Neuronal stem cell (in vitro differentiated cells): Measurements from ENCODE around the gene SP7.
"Not testable (repeated sequence)": the region's sequence is repeated elsewhere in the genome, so short reads cannot be mapped to it uniquely, and the experiment has no call there.

ENCODE experiments used
- DNase-seq: peaks from one replicate; pipeline ENCODE4 v3.0.0-alpha.2; 2013; ENCODE audit warnings: low spot score
- H2AFZ ChIP-seq: one replicate; pipeline ENCODE4 v1.6.1; 2013; ENCODE audit warnings: mild to moderate bottlenecking, low read length, inconsistent platforms
- H2AK5ac ChIP-seq: 2 replicates; pipeline ENCODE4 v1.6.1; 2013; ENCODE audit warnings: low read depth, mild to moderate bottlenecking, inconsistent platforms, low read length, moderate library complexity, mixed read lengths
- H2BK120ac ChIP-seq: 2 replicates; pipeline ENCODE4 v1.6.1; 2013; ENCODE audit warnings: low read depth, mild to moderate bottlenecking, inconsistent platforms, low read length, moderate library complexity, mixed read lengths
- H2BK12ac ChIP-seq: one replicate; pipeline ENCODE4 v1.6.1; 2013; ENCODE audit warnings: low read length, inconsistent platforms
- H2BK15ac ChIP-seq: 2 replicates; pipeline ENCODE4 v1.6.1; 2013; ENCODE audit warnings: mild to moderate bottlenecking, low read length, inconsistent platforms, mixed read lengths
- H2BK5ac ChIP-seq: one replicate; pipeline ENCODE4 v1.6.1; 2013; ENCODE audit warnings: inconsistent platforms, mild to moderate bottlenecking, low read length, moderate library complexity
- H3K14ac ChIP-seq: one replicate; pipeline ENCODE4 v1.6.1; 2013; ENCODE audit warnings: low read length, inconsistent platforms
- H3K18ac ChIP-seq: 2 replicates; pipeline ENCODE4 v1.6.1; 2013; ENCODE audit warnings: low read length, inconsistent platforms
- H3K23ac ChIP-seq: 2 replicates; pipeline ENCODE4 v1.6.1; 2013; ENCODE audit warnings: low read depth, mild to moderate bottlenecking, mixed read lengths, low read length, inconsistent platforms; ENCODE audit not compliant: poor library complexity
- H3K27ac ChIP-seq: replicated peaks from 3 replicates; pipeline ENCODE4 v1.5.1; 2013; ENCODE audit warnings: low read length, inconsistent platforms
- H3K27me3 ChIP-seq, 3 experiments: 2 replicates each; pipeline ENCODE4 v1.6.1; 2013; ENCODE audit warnings: low read length in 3 of 3, mild to moderate bottlenecking in 2 of 3, inconsistent platforms in 1 of 3, low read depth in 1 of 3, mixed read lengths in 1 of 3, moderate library complexity in 1 of 3; ENCODE audit not compliant: control insufficient read depth in 3 of 3, insufficient read depth in 3 of 3
- H3K36me3 ChIP-seq, 2 donors: replicated peaks in 1 of 2; 2 replicates each; pipeline ENCODE4 v1.6.1; 2013; ENCODE audit warnings: low read length in 2 of 2; ENCODE audit not compliant: control insufficient read depth in 2 of 2, insufficient read depth in 2 of 2
- H3K4ac ChIP-seq: 2 replicates; pipeline ENCODE4 v1.6.1; 2013; ENCODE audit warnings: inconsistent platforms, mild to moderate bottlenecking, low read length, moderate library complexity
- H3K4me1 ChIP-seq, 2 donors: 1 replicate in 1 of 2; 2 replicates in 1 of 2; pipeline ENCODE4 v1.6.1; 2013; ENCODE audit warnings: low read length in 2 of 2, low read depth in 1 of 2; ENCODE audit not compliant: control insufficient read depth in 2 of 2, insufficient read depth in 1 of 2
- H3K4me2 ChIP-seq: one replicate; pipeline ENCODE4 v1.6.1; 2013; ENCODE audit warnings: mild to moderate bottlenecking, low read length, inconsistent platforms; ENCODE audit not compliant: insufficient read depth, poor library complexity, severe bottlenecking
- H3K4me3 ChIP-seq, 2 donors: 2 replicates each; pipeline ENCODE4 v1.5.1; 2013; ENCODE audit warnings: low read length in 2 of 2, mild to moderate bottlenecking in 2 of 2, inconsistent platforms in 1 of 2, moderate library complexity in 1 of 2
- H3K79me1 ChIP-seq: one replicate; pipeline ENCODE4 v1.6.1; 2013; ENCODE audit warnings: low read depth, mild to moderate bottlenecking, inconsistent platforms, low read length, moderate library complexity
- H3K9ac ChIP-seq: one replicate; pipeline ENCODE4 v1.6.1; 2013; ENCODE audit warnings: mild to moderate bottlenecking, low read depth, low read length, inconsistent platforms; ENCODE audit not compliant: poor library complexity
- H3K9me3 ChIP-seq, 2 donors: replicated peaks in 1 of 2; 2 replicates each; pipeline versions ENCODE3 to v1.6.1; 2013; ENCODE audit warnings: low read length in 2 of 2, mild to moderate bottlenecking in 2 of 2, inconsistent platforms in 1 of 2, low read depth in 1 of 2, mixed read lengths in 1 of 2, moderate library complexity in 1 of 2; ENCODE audit not compliant: control insufficient read depth in 2 of 2, insufficient read depth in 1 of 2
- H4K8ac ChIP-seq: one replicate; pipeline ENCODE4 v1.6.1; 2013; ENCODE audit warnings: low read depth, mild to moderate bottlenecking, inconsistent platforms, low read length, moderate library complexity
- H4K91ac ChIP-seq: one replicate; pipeline ENCODE4 v1.6.1; 2013; ENCODE audit warnings: low read length, low read depth, mild to moderate bottlenecking, inconsistent platforms; ENCODE audit not compliant: poor library complexity
- WGBS, 2 donors: extraction: QIAGEN DNeasy Blood & Tissue Kit; methylation state at CpG; one replicate each; pipeline ENCODE4 v1.1.7; 2013; ENCODE audit warnings: missing lambda C conversion rate in 2 of 2, mixed read lengths in 1 of 2; ENCODE audit not compliant: insufficient read length in 2 of 2, insufficient replicate concordance in 1 of 2; ENCODE audit errors: extremely low coverage in 2 of 2; 5-methylcytosine and 5-hydroxymethylcytosine counted together

Gene SP7

GRCh38 chr12:53297106-53297505 is 39.0 kb downstream of the SP7 start:
- not testable (repeated sequence) for H3K4ac ChIP-seq, H3K79me1 ChIP-seq, H2BK12ac ChIP-seq, H2BK120ac ChIP-seq, H2BK15ac ChIP-seq, H3K14ac ChIP-seq, H2BK5ac ChIP-seq, H3K4me3 ChIP-seq, H3K18ac ChIP-seq, H4K91ac ChIP-seq, H2AFZ ChIP-seq, H3K4me2 ChIP-seq, H3K27ac ChIP-seq, DNase-seq, H2AK5ac ChIP-seq, H3K9me3 ChIP-seq, H4K8ac ChIP-seq, H3K23ac ChIP-seq, H3K27me3 ChIP-seq, H3K9ac ChIP-seq
- H3K4me1 ChIP-seq: peaks cover 8 to 11% of the 10 kb centered on the region in 2 donors
- peaks cover 24 to 62% of the 10 kb centered on the region in 2 donors for H3K36me3 ChIP-seq
- WGBS, 2 donors: no CpG with 5 or more reads among the region's 10 CpGs

DNA sequence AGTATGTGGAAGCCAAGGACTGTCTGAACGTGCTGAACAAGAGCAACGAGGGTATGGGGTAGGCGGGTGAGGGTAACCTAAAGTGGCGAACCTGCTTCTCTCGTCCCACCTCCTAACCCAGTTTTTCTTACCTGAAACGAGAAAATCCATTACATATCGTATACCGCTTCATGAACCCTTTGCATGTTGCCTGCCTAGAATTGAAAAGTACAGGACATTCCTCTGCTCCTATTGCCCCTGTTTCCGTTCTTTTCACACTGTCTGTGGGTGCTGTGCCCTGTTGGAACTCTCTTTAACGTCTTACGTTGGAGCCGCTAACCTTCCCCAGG is 40.3 kb downstream of the SP7 start:
- H3K27ac ChIP-seq: no peak overlapping the region
- peak overlapping the region; percentile 66 to 87 for H3K4me3 ChIP-seq
- peak overlapping the region; percentile 87 for H2AFZ ChIP-seq
- no peaks in the 10 kb centered on the region for H3K27me3 ChIP-seq
- peak overlapping the region; percentile 91 for H3K9ac ChIP-seq
- H2BK15ac ChIP-seq: no peak overlapping the region
- peak overlapping the region; percentile 9 for H2AK5ac ChIP-seq
- no peak overlapping the region for H4K8ac ChIP-seq
- H2BK5ac ChIP-seq: no peak overlapping the region
- H3K9me3 ChIP-seq: no peaks in the 10 kb centered on the region
- H3K18ac ChIP-seq: peak overlapping the region; percentile 90
- peaks cover 8 to 11% of the 10 kb centered on the region in 2 donors for H3K4me1 ChIP-seq
- peak overlapping the region; percentile 54 for H3K4me2 ChIP-seq
- H3K23ac ChIP-seq: no peak overlapping the region
- WGBS, 2 donors: no CpG with 5 or more reads among the region's 12 CpGs
- no peak overlapping the region for H4K91ac ChIP-seq
- no peak overlapping the region for H2BK120ac ChIP-seq
- peaks cover 29 to 63% of the 10 kb centered on the region in 2 donors for H3K36me3 ChIP-seq
- no peak for DNase-seq
- no peak overlapping the region for H3K4ac ChIP-seq
- peaks cover 7% of the 10 kb centered on the region for H3K79me1 ChIP-seq
- no peak overlapping the region for H3K14ac ChIP-seq
- H2BK12ac ChIP-seq: no peak overlapping the region

DNA sequence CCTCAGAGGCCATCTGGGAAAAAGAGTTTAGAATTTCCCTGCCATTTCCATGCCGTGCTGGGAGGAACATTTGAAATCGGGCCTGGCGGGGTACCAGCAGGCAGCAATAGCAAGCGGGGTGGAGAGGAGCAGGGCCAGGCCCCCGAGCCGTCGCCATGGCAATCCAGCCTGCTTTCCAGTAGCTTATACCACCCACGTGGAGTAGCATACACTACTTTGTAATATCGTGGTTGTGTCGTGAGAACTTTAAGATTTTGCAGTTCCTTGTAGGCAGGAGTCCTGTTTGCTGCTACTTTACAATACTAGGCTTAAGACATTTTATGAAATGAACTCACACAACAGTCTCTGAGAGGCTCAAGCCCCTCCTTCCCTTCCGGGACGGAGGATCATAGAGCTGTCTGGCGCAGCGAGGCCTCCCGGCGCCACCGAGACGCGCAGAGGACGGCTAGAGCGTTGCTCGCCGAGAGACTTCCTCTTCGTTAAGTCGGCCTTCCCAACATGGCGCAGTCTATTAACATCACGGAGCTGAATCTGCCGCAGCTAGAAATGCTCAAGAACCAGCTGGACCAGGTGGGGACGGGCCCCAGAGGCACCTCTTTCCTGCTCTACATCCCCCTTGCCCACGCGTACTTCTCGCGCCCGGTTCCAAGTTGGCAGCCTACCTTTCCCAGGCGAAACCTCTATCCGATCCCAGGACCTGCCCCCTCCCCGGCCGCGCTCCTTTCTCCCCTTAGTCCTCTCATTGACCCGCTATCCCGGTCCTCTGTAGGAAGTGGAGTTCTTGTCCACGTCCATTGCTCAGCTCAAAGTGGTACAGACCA is 40.9 kb downstream of the SP7 start, which contains the start of gene PFDN5:
Gene PFDN5 (plus strand): TSS at position 473 of the 821 bp plus-strand sequence. CDS start 26 bp downstream, at position 499.
- Histone ChIP-seq H3K36me3 (peaks cover 34 to 69% of the 10 kb centered on the region in 2 donors), H3K23ac (no peak within 1 kb of the TSS), H3K4ac (no peak within 1 kb of the TSS), H4K8ac (no peak within 1 kb of the TSS), H2BK12ac (no peak within 1 kb of the TSS), H3K79me1 (peaks cover 7% of the 10 kb centered on the region), H2BK120ac (no peak within 1 kb of the TSS), H3K4me2 (peak within 1 kb of the TSS; percentile 54), H3K9ac (peak within 1 kb of the TSS; percentile 91), H3K14ac (no peak within 1 kb of the TSS), H3K27ac (peak within 1 kb of the TSS; percentile 18), H4K91ac (no peak within 1 kb of the TSS), H2BK15ac (no peak within 1 kb of the TSS), H3K4me3 (peak within 1 kb of the TSS; percentile 66 to 87), H2AK5ac (peak within 1 kb of the TSS; percentile 9), H2AFZ (peak within 1 kb of the TSS; percentile 87), H2BK5ac (no peak within 1 kb of the TSS), H3K27me3 (no peaks in the 10 kb centered on the region), H3K4me1 (peaks cover 7 to 8% of the 10 kb centered on the region in 2 donors), H3K9me3 (no peaks in the 10 kb centered on the region), H3K18ac (peak within 1 kb of the TSS; percentile 90)
- no CpG with 5 or more reads among the region's 42 CpGs for WGBS, 2 donors
- DNase-seq: peak; percentile 76

GRCh38 chr12:53292426-53292825 is 43.7 kb downstream of the SP7 start:
- no peak overlapping the region for H2BK15ac ChIP-seq
- no peak overlapping the region for H3K23ac ChIP-seq
- H3K27ac ChIP-seq: no peak overlapping the region
- no peak overlapping the region for H3K4ac ChIP-seq
- H3K27me3 ChIP-seq: no peaks in the 10 kb centered on the region
- peaks cover 50 to 79% of the 10 kb centered on the region in 2 donors for H3K36me3 ChIP-seq
- H3K18ac ChIP-seq: no peak overlapping the region
- H3K4me3 ChIP-seq: no peak overlapping the region
- H4K8ac ChIP-seq: no peak overlapping the region
- H2AFZ ChIP-seq: no peak overlapping the region
- no peaks in the 10 kb centered on the region for H3K9me3 ChIP-seq
- no peak overlapping the region for H4K91ac ChIP-seq
- H3K14ac ChIP-seq: no peak overlapping the region
- H3K79me1 ChIP-seq: peaks cover 7% of the 10 kb centered on the region
- no peak overlapping the region for H2BK5ac ChIP-seq
- DNase-seq: no peak
- H3K9ac ChIP-seq: no peak overlapping the region
- H3K4me1 ChIP-seq: peaks cover 0 to 4% of the 10 kb centered on the region in 2 donors
- H2BK120ac ChIP-seq: no peak overlapping the region
- no peak overlapping the region for H2BK12ac ChIP-seq
- H3K4me2 ChIP-seq: no peak overlapping the region
- no peak overlapping the region for H2AK5ac ChIP-seq
